Omental fat pad (tissue), 4 donors: ENCODE data around the gene NSUN5. TPM values are rescaled to one million over a fixed set of nuclear protein-coding genes. Genes with fewer than 3 reads are reported as not detected.

Experiments used
- ATAC-seq: fragments of 150-250 bp; one replicate; pipeline ENCODE4 v1.9.1; 2016; ENCODE audit warnings: mild to moderate bottlenecking, moderate library complexity; ENCODE audit not compliant: low FRiP score
- DNase-seq: peaks from one replicate; pipeline ENCODE4 v3.0.0-alpha.2; 2019; ENCODE audit warnings: low spot score
- total RNA-seq, 4 donors: library from RNA; depleted of rRNA; stranded (reverse); fragments of >200 nt; gene quantifications; one replicate each; pipeline ENCODE4 v1.1.0, GENCODE V29; 2016
- TF ChIP-seq, protein P1 (sequence below), 3 donors: fragments of 450-650 bp; IDR thresholded peaks; one replicate each; pipeline ENCODE4 v1.5.1; 2016 to 2017; ENCODE audit warnings: antibody characterized with exemption in 3 of 3, mild to moderate bottlenecking in 3 of 3, moderate library complexity in 2 of 3

Gene NSUN5
- total RNA-seq, 4 donors from 2014 or later: 14.1 to 19.0 (median 16.5) TPM

DNA sequence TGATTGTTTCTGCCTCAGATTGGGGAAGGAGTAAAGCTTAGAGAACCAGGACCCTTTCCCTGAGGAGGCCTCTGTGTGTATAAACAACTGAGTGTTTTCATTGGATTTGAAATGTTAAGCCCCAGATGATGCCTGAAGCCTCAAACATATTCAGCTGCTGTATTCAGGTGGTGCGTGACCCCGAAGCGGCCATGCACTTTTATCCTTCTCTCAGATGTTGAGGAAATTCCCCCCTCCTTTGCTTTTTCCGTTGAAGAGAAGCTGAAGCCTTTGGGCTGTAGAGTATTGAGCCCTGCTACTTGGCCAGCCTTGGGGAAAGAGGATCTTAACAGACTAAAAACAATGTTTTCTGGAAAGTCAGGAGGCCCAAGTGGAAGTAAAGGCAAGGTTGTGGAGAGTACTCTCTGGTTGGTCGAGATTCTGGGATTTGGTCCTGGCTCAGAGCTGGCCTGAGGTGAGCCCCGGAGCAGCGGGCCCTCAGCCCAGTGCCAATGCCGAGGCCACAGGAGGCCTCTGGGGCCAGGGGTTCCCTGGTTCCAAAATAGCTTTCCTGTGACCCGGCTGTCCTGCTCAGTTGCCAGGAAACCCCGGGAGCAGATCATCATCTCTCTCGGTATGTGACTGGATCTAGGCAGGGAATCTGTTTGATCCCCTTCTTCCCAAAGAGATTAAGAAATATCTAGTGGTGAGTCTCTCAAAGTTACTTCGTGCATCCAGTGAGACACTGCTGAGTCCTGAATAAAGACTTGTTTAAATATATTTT is 41.9 kb upstream of the NSUN5 start:
- ATAC-seq: no peak
- DNase-seq: no peak
- TF ChIP-seq, protein P1, sequence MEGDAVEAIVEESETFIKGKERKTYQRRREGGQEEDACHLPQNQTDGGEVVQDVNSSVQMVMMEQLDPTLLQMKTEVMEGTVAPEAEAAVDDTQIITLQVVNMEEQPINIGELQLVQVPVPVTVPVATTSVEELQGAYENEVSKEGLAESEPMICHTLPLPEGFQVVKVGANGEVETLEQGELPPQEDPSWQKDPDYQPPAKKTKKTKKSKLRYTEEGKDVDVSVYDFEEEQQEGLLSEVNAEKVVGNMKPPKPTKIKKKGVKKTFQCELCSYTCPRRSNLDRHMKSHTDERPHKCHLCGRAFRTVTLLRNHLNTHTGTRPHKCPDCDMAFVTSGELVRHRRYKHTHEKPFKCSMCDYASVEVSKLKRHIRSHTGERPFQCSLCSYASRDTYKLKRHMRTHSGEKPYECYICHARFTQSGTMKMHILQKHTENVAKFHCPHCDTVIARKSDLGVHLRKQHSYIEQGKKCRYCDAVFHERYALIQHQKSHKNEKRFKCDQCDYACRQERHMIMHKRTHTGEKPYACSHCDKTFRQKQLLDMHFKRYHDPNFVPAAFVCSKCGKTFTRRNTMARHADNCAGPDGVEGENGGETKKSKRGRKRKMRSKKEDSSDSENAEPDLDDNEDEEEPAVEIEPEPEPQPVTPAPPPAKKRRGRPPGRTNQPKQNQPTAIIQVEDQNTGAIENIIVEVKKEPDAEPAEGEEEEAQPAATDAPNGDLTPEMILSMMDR (IDR thresholded peaks at IDR 0.05): no peak

DNA sequence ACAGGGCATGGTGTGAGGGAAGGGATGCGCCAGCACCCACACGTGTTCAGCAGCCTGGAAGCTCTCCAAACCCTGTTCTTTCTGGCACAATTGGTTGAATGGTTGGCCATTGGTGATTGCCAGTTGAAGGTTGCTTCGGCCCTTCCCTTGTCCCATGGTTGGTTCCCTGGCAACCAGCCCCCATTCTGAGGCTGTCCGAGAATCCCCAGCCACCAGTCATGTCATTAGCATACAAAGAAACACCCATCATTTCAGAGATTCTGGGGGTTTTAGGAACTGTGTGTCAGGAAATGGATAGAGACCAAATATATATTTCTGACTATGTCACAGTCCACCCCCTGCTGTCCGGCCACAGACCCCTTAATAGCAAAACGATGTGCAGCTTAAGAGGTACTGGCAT is 41.1 kb upstream of the NSUN5 start:
- DNase-seq (no peak), ATAC-seq (no peak)
- TF ChIP-seq, protein P1 (IDR thresholded peaks at IDR 0.05): no peak

DNA sequence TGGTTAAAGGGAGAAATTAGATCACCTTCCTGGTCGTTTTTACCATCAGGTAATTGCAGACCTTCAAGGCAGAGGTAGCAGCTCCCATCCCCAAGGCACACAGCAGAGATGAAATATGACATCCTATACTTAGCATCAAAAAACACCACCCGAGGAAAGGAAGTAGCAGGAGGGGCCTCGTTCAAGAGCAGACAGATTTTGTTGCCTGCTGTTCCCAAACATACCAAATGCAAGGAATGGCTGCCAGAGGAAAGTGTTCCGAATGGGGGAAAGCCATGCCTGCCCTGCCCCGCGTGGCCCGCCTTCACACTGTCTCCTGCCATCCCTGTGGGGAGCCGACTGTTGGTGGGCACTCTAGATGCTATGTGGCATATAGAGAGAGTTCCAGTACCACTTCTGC is 37.3 kb upstream of the NSUN5 start:
- ATAC-seq (no peak), DNase-seq (no peak)
- TF ChIP-seq, protein P1 (IDR thresholded peaks at IDR 0.05): no peak

DNA sequence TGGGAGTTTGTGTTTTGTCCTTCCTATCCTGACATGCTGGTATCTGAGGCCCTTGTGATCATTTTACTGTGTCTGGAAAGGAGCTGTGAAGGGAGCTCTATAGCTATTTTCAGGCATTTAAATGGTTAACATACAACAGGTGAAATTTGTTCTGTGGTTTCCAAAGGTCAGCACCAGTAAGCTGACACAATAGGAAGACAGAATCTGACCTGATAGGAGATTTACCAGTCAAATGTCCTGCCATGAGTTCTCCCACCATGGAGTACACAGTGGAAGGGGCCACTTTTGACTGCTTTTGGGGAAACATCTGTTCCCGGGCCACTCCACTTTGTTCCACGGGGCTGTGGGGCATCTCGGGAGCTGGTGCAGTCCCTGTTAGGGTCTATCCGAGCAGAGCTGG is 36.9 kb upstream of the NSUN5 start:
- TF ChIP-seq, protein P1 (IDR thresholded peaks at IDR 0.05): no peak
- ATAC-seq (no peak), DNase-seq (no peak)

DNA sequence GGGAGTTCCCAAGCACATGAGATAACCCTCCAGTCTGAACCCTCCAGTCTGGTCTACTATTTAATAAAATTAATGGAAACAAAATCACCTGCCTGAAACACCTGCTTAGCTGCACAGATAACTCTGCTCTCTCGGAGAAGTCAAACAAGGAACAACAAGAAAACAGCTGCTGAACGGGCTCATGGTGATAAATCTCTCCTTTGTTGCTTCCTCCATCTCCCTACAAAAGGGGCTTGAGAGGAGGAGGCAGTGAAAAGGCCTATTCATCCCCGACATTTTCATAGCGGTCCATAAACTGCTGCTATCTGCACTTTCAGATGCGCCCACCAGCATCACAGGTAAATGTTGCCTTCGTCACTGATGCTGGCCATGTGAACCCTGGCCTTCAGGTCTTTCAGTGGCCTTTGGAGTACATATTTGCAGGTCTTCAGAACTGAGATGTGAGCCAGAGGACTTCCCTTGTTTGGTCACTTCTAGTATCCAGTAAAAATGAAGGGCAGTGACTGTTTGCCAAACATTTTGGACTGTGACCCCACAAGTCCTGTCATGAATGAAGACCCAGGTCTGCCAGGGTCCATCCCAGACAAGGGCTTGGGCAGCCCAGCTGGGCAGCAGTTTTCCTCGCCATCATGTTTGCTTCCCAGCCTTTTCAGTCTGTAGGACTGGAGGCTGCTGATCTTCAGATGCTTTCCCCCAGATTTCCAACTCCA is 35.2 kb upstream of the NSUN5 start:
- TF ChIP-seq, protein P1 (IDR thresholded peaks at IDR 0.05): no peak
- no peak for ATAC-seq
- no peak for DNase-seq

DNA sequence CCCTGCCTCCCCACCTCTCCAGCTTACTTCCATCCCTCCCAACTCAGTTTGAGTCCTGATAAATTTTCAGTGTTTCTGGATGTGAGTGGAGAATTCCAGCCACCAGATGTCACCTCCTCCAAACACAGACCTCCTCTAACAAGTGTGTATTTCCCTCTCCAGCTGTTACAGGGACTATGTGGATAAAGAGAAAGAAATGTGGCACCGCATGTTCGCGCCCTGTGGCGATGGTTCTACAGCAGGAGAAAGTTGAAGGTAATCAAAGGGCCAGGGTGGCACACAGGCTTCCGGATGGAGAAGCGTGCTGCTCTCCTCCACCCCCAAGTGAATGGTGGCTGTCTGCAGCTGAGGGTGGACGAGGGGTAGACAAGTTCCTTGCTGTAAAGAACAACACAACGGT is 34.0 kb upstream of the NSUN5 start:
- DNase-seq (no peak), ATAC-seq (no peak)
- TF ChIP-seq, protein P1 (IDR thresholded peaks at IDR 0.05): no peak

DNA sequence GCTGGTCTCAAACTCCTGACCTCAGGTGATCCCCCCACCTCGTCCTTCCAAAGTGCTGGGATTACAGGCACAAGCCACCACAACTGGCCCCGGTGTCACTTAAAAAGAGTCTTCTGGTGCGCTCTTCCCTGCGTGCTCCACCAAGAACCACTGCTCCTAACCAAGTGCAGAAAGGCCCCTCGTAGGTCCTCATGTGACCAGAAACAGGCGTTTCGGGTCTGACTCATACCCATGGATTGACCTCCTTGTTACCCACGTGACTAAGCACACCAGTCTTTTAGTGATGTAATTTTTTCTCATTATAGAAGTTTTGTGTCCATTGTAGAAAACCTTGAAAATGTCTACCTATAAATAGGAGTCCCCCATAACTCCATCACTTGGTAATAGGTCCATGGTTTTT is 33.3 kb upstream of the NSUN5 start:
- TF ChIP-seq, protein P1 (IDR thresholded peaks at IDR 0.05): no peak
- no peak for ATAC-seq
- no peak for DNase-seq
